Sigmoid colon (tissue), 7 donors: ENCODE measurements around the gene ARF6. TPM values are rescaled to one million over a fixed set of nuclear protein-coding genes. Genes with fewer than 3 reads are reported as not detected.

Experiments
- DNase-seq: peaks from one replicate; pipeline ENCODE4 v3.0.0-alpha.2; 2019
- H3K27ac ChIP-seq, 4 donors: fragments of 200-600 bp; sonication (generic); one replicate each; pipeline ENCODE4 v1.5.1; 2016 to 2019; ENCODE audit warnings: mild to moderate bottlenecking in 1 of 4
- H3K27me3 ChIP-seq, 3 donors: fragments of 200-600 bp; sonication (generic); one replicate each; pipeline ENCODE4 v1.5.1; 2019; ENCODE audit warnings: mild to moderate bottlenecking in 1 of 3
- H3K36me3 ChIP-seq, 4 donors: fragments of 200-600 bp; sonication (generic); one replicate each; pipeline ENCODE4 v1.5.1; 2016 to 2019
- H3K4me1 ChIP-seq, 4 donors: fragments of 200-600 bp; sonication (generic); one replicate each; pipeline ENCODE4 v1.5.1; 2017 to 2019
- H3K4me3 ChIP-seq, 4 donors: fragments of 200-600 bp; sonication (generic); one replicate each; pipeline ENCODE4 v1.5.1; 2017 to 2019; ENCODE audit warnings: mild to moderate bottlenecking in 2 of 4, moderate library complexity in 1 of 4
- H3K9me3 ChIP-seq, 4 donors: fragments of 200-600 bp in 3 of 4; sonication (generic) in 3 of 4; one replicate each; pipeline versions ENCODE4 v1.5.1 to v1.6.1; 2013 to 2019
- EP300 ChIP-seq, 4 donors: sonication (generic); formaldehyde crosslinking; IDR thresholded peaks; one replicate each; pipeline ENCODE4 v1.6.1; 2017; ENCODE audit warnings: antibody characterized with exemption in 4 of 4
- POLR2A ChIP-seq, 2 donors: fragments of 450-650 bp; IDR thresholded peaks; one replicate each; pipeline ENCODE4 v1.6.1; 2016; ENCODE audit warnings: antibody characterized with exemption in 2 of 2, mild to moderate bottlenecking in 2 of 2, moderate library complexity in 2 of 2
- POLR2AphosphoS5 ChIP-seq, 4 donors: sonication (generic); formaldehyde crosslinking; IDR thresholded peaks; one replicate each; pipeline ENCODE4 v1.6.1; 2017; ENCODE audit warnings: antibody characterized with exemption in 4 of 4
- WGBS, 2 donors: extraction: QIAGEN DNeasy Blood & Tissue Kit; methylation state at CpG; one replicate each; pipeline ENCODE4 v1.1.7; 2013; 5-methylcytosine and 5-hydroxymethylcytosine counted together
- intact Hi-C: fragments of 100-400 bp; cut with DNase I; formaldehyde crosslinking; loops from one replicate; pipeline ENCODE4 v1.15.1; 2023
- polyA plus RNA-seq, 3 donors: library from polyadenylated mRNA; stranded (reverse); fragments of 200-250 nt; gene quantifications; one replicate each; pipeline ENCODE4 v1.2.3, GENCODE V29; 2013
- total RNA-seq, 4 donors: library from RNA; depleted of rRNA; stranded (reverse); fragments of >200 nt; gene quantifications; one replicate each; pipeline ENCODE4 v1.1.0, GENCODE V29; 2016
- TF ChIP-seq, protein P1 (sequence below), 4 experiments: fragments of 450-650 bp in 3 of 4; fragments of 200-600 bp in 1 of 4; IDR thresholded peaks; one replicate each; pipeline ENCODE4 v1.5.1; 2016 to 2019; ENCODE audit warnings: antibody characterized with exemption in 4 of 4, mild to moderate bottlenecking in 3 of 4, moderate library complexity in 2 of 4
- donor health status: healthy with polysubstance abuse.
- donor health status: Bipolar disorder and iron deficiency.
- donor health status: healthy.

Gene ARF6
- total and polyA plus RNA-seq, 7 donors = 33.8 to 117 (median 45.6) TPM

DNA sequence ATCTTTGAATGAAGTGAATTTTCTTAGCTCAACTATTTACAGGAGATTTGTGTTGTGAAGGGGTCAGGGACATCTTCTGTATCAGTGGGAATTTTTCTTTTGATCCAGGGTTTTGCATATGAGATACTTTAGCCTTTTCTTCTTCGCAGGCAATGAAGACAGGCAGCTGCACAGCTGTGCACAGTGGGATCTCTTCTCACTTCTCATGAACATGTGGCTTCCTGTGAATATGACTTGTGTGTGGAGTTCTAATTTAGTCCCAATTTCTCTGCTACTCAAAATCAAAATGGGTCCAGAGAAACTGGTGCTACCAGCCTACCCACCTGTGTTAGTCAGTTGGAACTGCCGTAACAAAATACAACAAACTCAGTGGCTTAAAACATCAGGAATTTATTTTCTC lies 37.8 kb downstream of the ARF6 start:
- H3K4me3 ChIP-seq = no peak overlapping the region
- no peaks in the 10 kb centered on the region for H3K27me3 ChIP-seq
- no peak overlapping the region for H3K27ac ChIP-seq
- no peaks in the 10 kb centered on the region for H3K36me3 ChIP-seq
- intact Hi-C loops = no loop called here
- no peak for DNase-seq
- 81 to 95% methylated on average over 2 of the region's 2 CpGs for WGBS, 2 donors
- no peaks in the 10 kb centered on the region for H3K9me3 ChIP-seq
- H3K4me1 ChIP-seq = no peaks in the 10 kb centered on the region
- no peak for TF ChIP-seq EP300 (IDR thresholded peaks at IDR 0.05)
- no peak for TF ChIP-seq POLR2AphosphoS5 (IDR thresholded peaks at IDR 0.05)

- intact Hi-C loops = no loop called here
- no peaks in the 10 kb centered on the region for H3K4me1 ChIP-seq
- TF ChIP-seq, protein P1, sequence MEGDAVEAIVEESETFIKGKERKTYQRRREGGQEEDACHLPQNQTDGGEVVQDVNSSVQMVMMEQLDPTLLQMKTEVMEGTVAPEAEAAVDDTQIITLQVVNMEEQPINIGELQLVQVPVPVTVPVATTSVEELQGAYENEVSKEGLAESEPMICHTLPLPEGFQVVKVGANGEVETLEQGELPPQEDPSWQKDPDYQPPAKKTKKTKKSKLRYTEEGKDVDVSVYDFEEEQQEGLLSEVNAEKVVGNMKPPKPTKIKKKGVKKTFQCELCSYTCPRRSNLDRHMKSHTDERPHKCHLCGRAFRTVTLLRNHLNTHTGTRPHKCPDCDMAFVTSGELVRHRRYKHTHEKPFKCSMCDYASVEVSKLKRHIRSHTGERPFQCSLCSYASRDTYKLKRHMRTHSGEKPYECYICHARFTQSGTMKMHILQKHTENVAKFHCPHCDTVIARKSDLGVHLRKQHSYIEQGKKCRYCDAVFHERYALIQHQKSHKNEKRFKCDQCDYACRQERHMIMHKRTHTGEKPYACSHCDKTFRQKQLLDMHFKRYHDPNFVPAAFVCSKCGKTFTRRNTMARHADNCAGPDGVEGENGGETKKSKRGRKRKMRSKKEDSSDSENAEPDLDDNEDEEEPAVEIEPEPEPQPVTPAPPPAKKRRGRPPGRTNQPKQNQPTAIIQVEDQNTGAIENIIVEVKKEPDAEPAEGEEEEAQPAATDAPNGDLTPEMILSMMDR (IDR thresholded peaks at IDR 0.05) = no peak
- no peak for TF ChIP-seq POLR2A (IDR thresholded peaks at IDR 0.05)
- TF ChIP-seq POLR2AphosphoS5 (IDR thresholded peaks at IDR 0.05) = no peak
- TF ChIP-seq EP300 (IDR thresholded peaks at IDR 0.05) = no peak
- H3K27me3 ChIP-seq = no peaks in the 10 kb centered on the region
- H3K27ac ChIP-seq = no peak overlapping the region
- no peak for DNase-seq
- no peaks in the 10 kb centered on the region for H3K9me3 ChIP-seq
- no peak overlapping the region for H3K4me3 ChIP-seq
- WGBS, 2 donors = 89 to 93% methylated on average over 3 of the region's 3 CpGs
- no peaks in the 10 kb centered on the region for H3K36me3 ChIP-seq
Observed at GRCh38 chr14:49931523-49931922, 38.6 kb downstream of the ARF6 start.

- Histone ChIP-seq H3K36me3 (no peaks in the 10 kb centered on the region), H3K27me3 (no peaks in the 10 kb centered on the region), H3K9me3 (no peaks in the 10 kb centered on the region), H3K4me3 (no peak overlapping the region), H3K27ac (no peak overlapping the region), H3K4me1 (no peaks in the 10 kb centered on the region)
- 91 to 94% methylated on average over 4 of the region's 4 CpGs for WGBS, 2 donors
- TF ChIP-seq POLR2A (IDR thresholded peaks at IDR 0.05) = no peak
- no peak for TF ChIP-seq EP300 (IDR thresholded peaks at IDR 0.05)
- no peak for TF ChIP-seq POLR2AphosphoS5 (IDR thresholded peaks at IDR 0.05)
- TF ChIP-seq, protein P1 (IDR thresholded peaks at IDR 0.05) = no peak
- intact Hi-C loops = no loop called here
- DNase-seq = no peak
Observed at GRCh38 chr14:49933128-49933527, 40.2 kb downstream of the ARF6 start.

DNA sequence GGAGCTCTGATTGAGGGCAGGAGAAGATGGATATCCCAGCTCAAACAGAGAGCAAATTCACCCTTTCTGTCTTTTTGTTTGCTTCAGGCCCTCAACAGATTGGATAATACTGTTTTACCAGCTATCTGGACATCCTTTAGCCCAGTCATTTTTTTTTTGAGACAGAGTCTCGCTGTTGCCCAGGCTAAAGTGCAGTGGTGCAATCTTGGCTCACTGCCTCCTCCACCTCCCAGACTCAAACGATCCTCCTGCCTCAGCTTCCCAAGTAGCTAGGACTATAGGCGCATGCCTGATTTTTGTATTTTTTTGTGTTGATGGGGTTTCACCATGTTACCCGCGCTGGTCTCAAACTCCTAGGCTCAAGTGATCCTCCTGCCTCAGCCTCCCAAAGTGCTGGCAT lies 40.8 kb downstream of the ARF6 start:
- no peak for TF ChIP-seq POLR2AphosphoS5 (IDR thresholded peaks at IDR 0.05)
- TF ChIP-seq, protein P1 (IDR thresholded peaks at IDR 0.05) = no peak
- TF ChIP-seq EP300 (IDR thresholded peaks at IDR 0.05) = no peak
- TF ChIP-seq POLR2A (IDR thresholded peaks at IDR 0.05) = no peak
- H3K27ac ChIP-seq = no peak overlapping the region
- intact Hi-C loops = no loop called here
- 87 to 89% methylated on average over 5 of the region's 5 CpGs for WGBS, 2 donors
- no peaks in the 10 kb centered on the region for H3K4me1 ChIP-seq
- no peak overlapping the region for H3K4me3 ChIP-seq
- no peaks in the 10 kb centered on the region for H3K27me3 ChIP-seq
- DNase-seq = no peak
- no peaks in the 10 kb centered on the region for H3K36me3 ChIP-seq
- no peaks in the 10 kb centered on the region for H3K9me3 ChIP-seq

- no peak for DNase-seq
- no peak overlapping the region for H3K4me3 ChIP-seq
- intact Hi-C loops = no loop called here
- H3K27ac ChIP-seq = no peak overlapping the region
- no peaks in the 10 kb centered on the region for H3K4me1 ChIP-seq
- no peaks in the 10 kb centered on the region for H3K27me3 ChIP-seq
- no peaks in the 10 kb centered on the region for H3K9me3 ChIP-seq
- H3K36me3 ChIP-seq = no peaks in the 10 kb centered on the region
- no peak for TF ChIP-seq POLR2A (IDR thresholded peaks at IDR 0.05)
- no peak for TF ChIP-seq POLR2AphosphoS5 (IDR thresholded peaks at IDR 0.05)
- TF ChIP-seq EP300 (IDR thresholded peaks at IDR 0.05) = no peak
- TF ChIP-seq, protein P1 (IDR thresholded peaks at IDR 0.05) = no peak
Observed at GRCh38 chr14:49934646-49935045, 41.8 kb downstream of the ARF6 start.
